H1 (cell line): ENCODE data around the gene PPP1CC. TPM values are rescaled to one million over a fixed set of nuclear protein-coding genes. Genes with fewer than 3 reads are reported as not detected.

Experiments
- CTCF ChIA-PET: fragments of 300-600 bp; sonication (Branson Sonifier 250); formaldehyde crosslinking; loops from one replicate; lab custom pipeline; 2021; ENCODE audit not compliant: partially characterized antibody; lab: Charles Lee
- POLR2A ChIA-PET: fragments of 300-600 bp; sonication (Branson Sonifier 250); formaldehyde crosslinking; loops from one replicate; lab custom pipeline; 2021; ENCODE audit warnings: inconsistent platforms; ENCODE audit not compliant: partially characterized antibody; lab: Charles Lee
- DNase-seq, 2 experiments: peaks; one replicate each; pipeline versions ENCODE4 v3.0.0 to v3.0.0-alpha.2; 2010 to 2022; ENCODE audit warnings: low spot score in 2 of 2, low read depth in 1 of 2, mixed read lengths in 1 of 2
- FAIRE-seq: peaks from 2 replicates; lab custom pipeline; 2011; peaks lifted over from hg19 to GRCh38; lab: Jason Lieb, UNC
- H2AFZ ChIP-seq: 2 replicates; pipeline ENCODE4 v1.8.1; 2012; ENCODE audit warnings: low read length, inconsistent platforms
- H2AK5ac ChIP-seq: 2 replicates; pipeline ENCODE4 v1.6.1; 2013; ENCODE audit warnings: low read depth, low read length
- H2BK120ac ChIP-seq: replicated peaks from 2 replicates; pipeline ENCODE3; 2013; ENCODE audit warnings: low read depth, low read length, inconsistent platforms
- H2BK12ac ChIP-seq: 2 replicates; pipeline ENCODE4 v1.6.1; 2013; ENCODE audit warnings: low read depth, low read length
- H2BK15ac ChIP-seq: 2 replicates; pipeline ENCODE4 v1.6.1; 2013; ENCODE audit warnings: low read length
- H2BK20ac ChIP-seq: 2 replicates; pipeline ENCODE4 v1.6.1; 2013; ENCODE audit warnings: low read length
- H2BK5ac ChIP-seq: 2 replicates; pipeline ENCODE4 v1.6.1; 2013; ENCODE audit warnings: low read depth, low read length
- H3K14ac ChIP-seq: 2 replicates; pipeline ENCODE4 v1.6.1; 2013; ENCODE audit warnings: inconsistent platforms; ENCODE audit not compliant: insufficient read length
- H3K18ac ChIP-seq: 2 replicates; pipeline ENCODE4 v1.6.1; 2013; ENCODE audit warnings: low read length; ENCODE audit errors: extremely low read depth
- H3K23ac ChIP-seq: 2 replicates; pipeline ENCODE4 v1.6.1; 2013; ENCODE audit warnings: inconsistent platforms; ENCODE audit not compliant: insufficient read length
- H3K23me2 ChIP-seq: 2 replicates; pipeline ENCODE4 v1.6.1; 2013; ENCODE audit warnings: low read depth, low read length
- H3K27ac ChIP-seq: 2 replicates; pipeline ENCODE4 v1.6.1; 2011; ENCODE audit warnings: low read depth, low read length, inconsistent platforms
- H3K27me3 ChIP-seq, 4 experiments: replicated peaks in 1 of 4; 1 replicate in 1 of 4; 2 replicates in 3 of 4; pipeline versions ENCODE4 v1.6.1 to v1.8.1; 2011 to 2013; ENCODE audit warnings: low read length in 3 of 4, mild to moderate bottlenecking in 3 of 4, inconsistent platforms in 2 of 4, mixed read lengths in 2 of 4, moderate library complexity in 1 of 4; ENCODE audit not compliant: control insufficient read depth in 3 of 4, insufficient read depth in 3 of 4; ENCODE audit errors: extremely low read depth in 1 of 4
- H3K36me3 ChIP-seq, 4 experiments: 2 replicates each; pipeline versions ENCODE4 v1.6.1 to v1.8.1; 2011 to 2013; ENCODE audit warnings: mild to moderate bottlenecking in 4 of 4, low read length in 3 of 4, moderate library complexity in 2 of 4, control low read depth in 1 of 4, inconsistent platforms in 1 of 4; ENCODE audit not compliant: insufficient read depth in 4 of 4, control insufficient read depth in 2 of 4
- H3K4ac ChIP-seq: replicated peaks from 2 replicates; pipeline ENCODE3; 2013; ENCODE audit warnings: low read length, low read depth, mixed read lengths, inconsistent platforms; ENCODE audit not compliant: insufficient read length
- H3K4me1 ChIP-seq, 4 experiments: replicated peaks in 1 of 4; 1 replicate in 1 of 4; 2 replicates in 3 of 4; pipeline versions ENCODE4 v1.6.1 to v1.8.1; 2011 to 2013; ENCODE audit warnings: low read length in 3 of 4, inconsistent platforms in 2 of 4, mixed read lengths in 1 of 4; ENCODE audit not compliant: insufficient read depth in 4 of 4, control insufficient read depth in 3 of 4
- H3K4me2 ChIP-seq, 2 experiments: 2 replicates each; pipeline versions ENCODE4 v1.6.1 to v1.8.1; 2011 to 2013; ENCODE audit warnings: low read depth in 2 of 2, low read length in 2 of 2, control low read depth in 1 of 2, inconsistent platforms in 1 of 2, mild to moderate bottlenecking in 1 of 2; ENCODE audit not compliant: insufficient read depth in 1 of 2
- H3K4me3 ChIP-seq, 4 experiments: fragments of 200-600, 300-600 bp in 1 of 4; sonication (generic), shearing (Covaris generic), sonication (Bioruptor Twin) in 1 of 4; 2 replicates each; pipeline versions ENCODE4 v1.5.1 to v1.8.1; 2011 to 2016; ENCODE audit warnings: low read length in 4 of 4, low read depth in 3 of 4, control low read depth in 2 of 4, inconsistent platforms in 2 of 4, mild to moderate bottlenecking in 2 of 4, mixed read lengths in 1 of 4, moderate library complexity in 1 of 4; ENCODE audit not compliant: insufficient read depth in 2 of 4; ENCODE audit errors: extremely low read depth in 1 of 4
- H3K56ac ChIP-seq: replicated peaks from 2 replicates; pipeline ENCODE3; 2013; ENCODE audit warnings: low read depth, mild to moderate bottlenecking, mixed read lengths, low read length, inconsistent platforms; ENCODE audit not compliant: insufficient read length
- H3K79me1 ChIP-seq: 2 replicates; pipeline ENCODE4 v1.6.1; 2013; ENCODE audit warnings: low read depth, low read length, control low read depth
- H3K79me2 ChIP-seq, 2 experiments: 2 replicates each; pipeline versions ENCODE4 v1.6.1 to v1.8.1; 2012 to 2013; ENCODE audit warnings: low read length in 2 of 2, mild to moderate bottlenecking in 2 of 2, inconsistent platforms in 1 of 2; ENCODE audit not compliant: insufficient read depth in 2 of 2, control insufficient read depth in 1 of 2
- H3K9ac ChIP-seq, 4 experiments: replicated peaks in 1 of 4; 1 replicate in 1 of 4; 2 replicates in 3 of 4; pipeline versions ENCODE4 v1.6.1 to v1.8.1; 2011 to 2013; ENCODE audit warnings: low read depth in 3 of 4, low read length in 3 of 4, control low read depth in 2 of 4, mild to moderate bottlenecking in 2 of 4, moderate library complexity in 2 of 4, inconsistent platforms in 1 of 4; ENCODE audit errors: extremely low read depth in 1 of 4
- H3K9me3 ChIP-seq, 2 experiments: 2 replicates each; pipeline versions ENCODE4 v1.6.1 to v1.8.1; 2012 to 2013; ENCODE audit warnings: mild to moderate bottlenecking in 2 of 2, moderate library complexity in 2 of 2, control low read depth in 1 of 2, inconsistent platforms in 1 of 2, low read depth in 1 of 2, low read length in 1 of 2, mixed read lengths in 1 of 2; ENCODE audit not compliant: insufficient read depth in 2 of 2
- H4K20me1 ChIP-seq, 2 experiments: replicated peaks in 1 of 2; 2 replicates each; pipeline versions ENCODE3 to v1.8.1; 2011 to 2013; ENCODE audit warnings: inconsistent platforms in 2 of 2, low read length in 2 of 2, mild to moderate bottlenecking in 1 of 2; ENCODE audit not compliant: insufficient read depth in 2 of 2, control insufficient read depth in 1 of 2
- H4K5ac ChIP-seq: 2 replicates; pipeline ENCODE4 v1.6.1; 2013; ENCODE audit warnings: low read length, low read depth, mixed read lengths, inconsistent platforms; ENCODE audit not compliant: insufficient read length
- H4K8ac ChIP-seq: 2 replicates; pipeline ENCODE4 v1.8.0; 2013; ENCODE audit warnings: mild to moderate bottlenecking, moderate library complexity, low read length, inconsistent platforms; ENCODE audit not compliant: insufficient read depth; ENCODE audit errors: extremely low read depth
- H4K91ac ChIP-seq: replicated peaks from 2 replicates; pipeline ENCODE3; 2013; ENCODE audit warnings: low read length, mixed read lengths, inconsistent platforms; ENCODE audit not compliant: insufficient read length
- CEBPB ChIP-seq: IDR thresholded peaks from 2 replicates; pipeline ENCODE4 v1.6.1; 2012; ENCODE audit warnings: low read depth, low read length
- CHD1 ChIP-seq: IDR thresholded peaks from 2 replicates; pipeline ENCODE4 v1.6.1; 2012; ENCODE audit warnings: low read depth, low read length, improper control_type of control experiment
- CTCF ChIP-seq, 3 experiments: IDR thresholded peaks; 1 replicate in 2 of 3; 2 replicates in 1 of 3; pipeline versions ENCODE4 v1.5.1 to v1.6.1; 2011; ENCODE audit warnings: low read length in 3 of 3, mild to moderate bottlenecking in 3 of 3, inconsistent platforms in 2 of 3, low read depth in 1 of 3, moderate library complexity in 1 of 3; ENCODE audit not compliant: insufficient read depth in 1 of 3; ENCODE audit errors: control extremely low read depth in 1 of 3
- EP300 ChIP-seq, 2 experiments: IDR thresholded peaks; 1 replicate in 1 of 2; 2 replicates in 1 of 2; pipeline ENCODE4 v1.6.1; 2011 to 2012; ENCODE audit warnings: low read depth in 2 of 2, low read length in 2 of 2, mild to moderate bottlenecking in 2 of 2, borderline replicate concordance in 1 of 2, inconsistent platforms in 1 of 2, moderate library complexity in 1 of 2
- MAX ChIP-seq: IDR thresholded peaks from 2 replicates; pipeline ENCODE4 v1.6.1; 2012; ENCODE audit warnings: inconsistent platforms
- RAD21 ChIP-seq, 2 experiments: IDR thresholded peaks in 1 of 2; conservative IDR thresholded peaks in 1 of 2; 2 replicates each; pipeline ENCODE4 v1.6.1; 2011; ENCODE audit warnings: low read depth in 2 of 2, low read length in 2 of 2, improper control_type of control experiment in 1 of 2, inconsistent platforms in 1 of 2, mild to moderate bottlenecking in 1 of 2, moderate library complexity in 1 of 2
- TAF7 ChIP-seq: optimal IDR thresholded peaks from 2 replicates; pipeline ENCODE3; 2011; ENCODE audit warnings: low read depth, mild to moderate bottlenecking, inconsistent platforms, low read length, moderate library complexity, borderline replicate concordance
- TBP ChIP-seq: IDR thresholded peaks from 2 replicates; pipeline ENCODE4 v1.6.1; 2011; ENCODE audit warnings: low read depth, low read length, improper control_type of control experiment
- WGBS, 2 experiments: shearing (Covaris generic) in 1 of 2; methylation state at CpG; one replicate each; pipeline versions ENCODE4 v1.1.6 to v1.1.7; 2013 to 2015; ENCODE audit warnings: low lambda C conversion rate in 2 of 2, mixed read lengths in 2 of 2, inconsistent platforms in 1 of 2, low coverage in 1 of 2, missing lambda C conversion rate in 1 of 2; ENCODE audit not compliant: insufficient replicate concordance in 2 of 2, insufficient coverage in 1 of 2, insufficient read length in 1 of 2; ENCODE audit errors: extremely low coverage in 1 of 2, missing lambda C conversion rate in 1 of 2; 5-methylcytosine and 5-hydroxymethylcytosine counted together
- polyA plus RNA-seq, 7 experiments: library from polyadenylated mRNA; depleted of rRNA in 3 of 7; stranded (reverse) in 5 of 7; unstranded in 2 of 7; fragments of >200 nt in 5 of 7; fragments of 200-250 nt in 2 of 7; gene quantifications; 1 replicate in 5 of 7; 2 replicates in 1 of 7; 4 replicates in 1 of 7; pipeline versions ENCODE4 v1.2.1 to v1.2.3, GENCODE V29; 2011 to 2013; ENCODE audit warnings: missing spikeins in 2 of 7, mixed read lengths in 2 of 7
- total RNA-seq: library from RNA; stranded (reverse); fragmentation: NEBNext Ultra II Directional; extraction: Animal tissue kit (Norgen Biotek cat#: 25700); gene quantifications from 2 replicates; pipeline ENCODE4 v1.2.1, GENCODE V29; 2021

Gene PPP1CC
- total and polyA plus RNA-seq, 2 of the 8 experiments (the other 6 are each of a cell fraction or from before 2014, with no cell fraction given), result 193 to 350 TPM

GRCh38 chr12:110704750-110705149, 37.9 kb downstream of the PPP1CC start:
- H3K36me3 ChIP-seq, result no peaks in the 10 kb centered on the region
- POLR2A ChIA-PET, result interaction anchor here (0.9 to 1.1 kb wide), 2 partner anchors 15 to 119 kb away, joined by 3 to 5 read pairs; no protein-coding TSS in a partner anchor
- CTCF ChIA-PET, result interaction anchor here (0.6 to 1.7 kb wide), 22 partner anchors 9 to 231 kb away, joined by 3 to 12 read pairs (median 3); partner anchors contain the start of genes CCDC63 and HVCN1
- no peak overlapping the region for H2BK120ac ChIP-seq
- no peak overlapping the region for H3K27ac ChIP-seq
- H3K4me3 ChIP-seq, result no peak overlapping the region
- H3K23me2 ChIP-seq, result no peaks in the 10 kb centered on the region
- H4K91ac ChIP-seq, result no peak overlapping the region
- no peak overlapping the region for H2BK12ac ChIP-seq
- H2AFZ ChIP-seq, result no peak overlapping the region
- no peak overlapping the region for H2BK15ac ChIP-seq
- H3K9me3 ChIP-seq, result no peaks in the 10 kb centered on the region
- H3K14ac ChIP-seq, result no peak overlapping the region
- no peak overlapping the region for H3K9ac ChIP-seq
- no peak overlapping the region for H2BK5ac ChIP-seq
- no peak overlapping the region for H3K4ac ChIP-seq
- no peak for FAIRE-seq
- 59% methylated on average over 5 of the region's 5 CpGs; no CpG with 5 or more reads in 1 of the 2 experiments for WGBS, 2 experiments
- H2AK5ac ChIP-seq, result no peak overlapping the region
- TF ChIP-seq CHD1 (no peak), TBP (no peak), MAX (0 out of 2 replicates have a peak, but pooled peaks have one; percentile 11), RAD21 (IDR thresholded peaks at IDR 0.05 in 1 of 2, conservative IDR thresholded peaks at IDR 0.05 in 1 of 2; ENCODE audit: low read depth in 2 of 2, low read length in 2 of 2) (peak; percentile 49 to 61), EP300 (IDR thresholded peaks at IDR 0.05; ENCODE audit: borderline replicate concordance in 1 of 2, low read depth in 2 of 2, low read length in 2 of 2) (no peak), TAF7 (no peak), CTCF (IDR thresholded peaks at IDR 0.05; ENCODE audit: control extremely low read depth in 1 of 3, insufficient read depth in 1 of 3, low read depth in 1 of 3, low read length in 3 of 3) (peak; percentile 52 to 74 (median 64)), CEBPB (no peak)
- no peaks in the 10 kb centered on the region for H3K27me3 ChIP-seq
- no peak overlapping the region for H4K8ac ChIP-seq
- no peak overlapping the region for H4K5ac ChIP-seq
- no peak overlapping the region for H3K56ac ChIP-seq
- no peak overlapping the region for H3K4me2 ChIP-seq
- H3K79me1 ChIP-seq, result no peaks in the 10 kb centered on the region
- H3K79me2 ChIP-seq, result no peaks in the 10 kb centered on the region
- H4K20me1 ChIP-seq, result no peaks in the 10 kb centered on the region
- no peak overlapping the region for H2BK20ac ChIP-seq
- no peak overlapping the region for H3K18ac ChIP-seq
- H3K23ac ChIP-seq, result no peak overlapping the region
- DNase-seq, result no peak
- H3K4me1 ChIP-seq, result no peaks in the 10 kb centered on the region
